Measurements from ENCODE around the gene RBBP8.

GRCh38 chr18:23068570-23069310 is 135.6 kb downstream of the RBBP8 start:
- TF ChIP-seq JUND (IDR thresholded peaks at IDR 0.05; ENCODE audit: low read depth, low read length) (no peak), HCFC1 (IDR thresholded peaks at IDR 0.05; ENCODE audit: low read length) (no peak), POLR2A (IDR thresholded peaks at IDR 0.05; ENCODE audit: low read depth, low read length) (no peak), BMI1 (IDR thresholded peaks at IDR 0.05; ENCODE audit: borderline replicate concordance) (no peak), POLR2AphosphoS5 (IDR thresholded peaks at IDR 0.05; ENCODE audit: low read length) (no peak), EZH2 (IDR thresholded peaks at IDR 0.05; ENCODE audit: borderline replicate concordance, control insufficient read depth, low read depth, low read length) (no peak), SRF (IDR thresholded peaks at IDR 0.05; ENCODE audit: low read depth in 2 of 2, low read length in 2 of 2) (no peak), EGR1 (IDR thresholded peaks at IDR 0.05; ENCODE audit: borderline replicate concordance in 1 of 2, low read depth in 2 of 2, low read length in 2 of 2) (no peak)
- TF ChIP-seq, protein P1, sequence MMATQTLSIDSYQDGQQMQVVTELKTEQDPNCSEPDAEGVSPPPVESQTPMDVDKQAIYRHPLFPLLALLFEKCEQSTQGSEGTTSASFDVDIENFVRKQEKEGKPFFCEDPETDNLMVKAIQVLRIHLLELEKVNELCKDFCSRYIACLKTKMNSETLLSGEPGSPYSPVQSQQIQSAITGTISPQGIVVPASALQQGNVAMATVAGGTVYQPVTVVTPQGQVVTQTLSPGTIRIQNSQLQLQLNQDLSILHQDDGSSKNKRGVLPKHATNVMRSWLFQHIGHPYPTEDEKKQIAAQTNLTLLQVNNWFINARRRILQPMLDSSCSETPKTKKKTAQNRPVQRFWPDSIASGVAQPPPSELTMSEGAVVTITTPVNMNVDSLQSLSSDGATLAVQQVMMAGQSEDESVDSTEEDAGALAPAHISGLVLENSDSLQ (IDR thresholded peaks at IDR 0.05) = no peak
- TF ChIP-seq, protein P2, sequence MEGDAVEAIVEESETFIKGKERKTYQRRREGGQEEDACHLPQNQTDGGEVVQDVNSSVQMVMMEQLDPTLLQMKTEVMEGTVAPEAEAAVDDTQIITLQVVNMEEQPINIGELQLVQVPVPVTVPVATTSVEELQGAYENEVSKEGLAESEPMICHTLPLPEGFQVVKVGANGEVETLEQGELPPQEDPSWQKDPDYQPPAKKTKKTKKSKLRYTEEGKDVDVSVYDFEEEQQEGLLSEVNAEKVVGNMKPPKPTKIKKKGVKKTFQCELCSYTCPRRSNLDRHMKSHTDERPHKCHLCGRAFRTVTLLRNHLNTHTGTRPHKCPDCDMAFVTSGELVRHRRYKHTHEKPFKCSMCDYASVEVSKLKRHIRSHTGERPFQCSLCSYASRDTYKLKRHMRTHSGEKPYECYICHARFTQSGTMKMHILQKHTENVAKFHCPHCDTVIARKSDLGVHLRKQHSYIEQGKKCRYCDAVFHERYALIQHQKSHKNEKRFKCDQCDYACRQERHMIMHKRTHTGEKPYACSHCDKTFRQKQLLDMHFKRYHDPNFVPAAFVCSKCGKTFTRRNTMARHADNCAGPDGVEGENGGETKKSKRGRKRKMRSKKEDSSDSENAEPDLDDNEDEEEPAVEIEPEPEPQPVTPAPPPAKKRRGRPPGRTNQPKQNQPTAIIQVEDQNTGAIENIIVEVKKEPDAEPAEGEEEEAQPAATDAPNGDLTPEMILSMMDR (IDR thresholded peaks at IDR 0.05 in 2 of 3, conservative IDR thresholded peaks at IDR 0.05 in 1 of 3; ENCODE audit: control insufficient read depth in 2 of 3, extremely low read depth in 1 of 3, insufficient read depth in 1 of 3, low read depth in 3 of 3, low read length in 3 of 3) = no peak
